B cell (primary cell): ENCODE measurements around the gene ZFP3. TPM values are rescaled to one million over a fixed set of nuclear protein-coding genes. Genes with fewer than 3 reads are reported as not detected.
A peak's percentile ranks its signal among the peaks of the same experiment; 100 is the strongest.

Experiments
- ATAC-seq: fragments of 200-7000 bp; cut with Tn5 transposase; one replicate; pipeline ENCODE4 v1.10.0; 2021; ENCODE audit warnings: low read depth, mild to moderate bottlenecking, moderate number of reproducible peaks, moderate library complexity
- CTCF ChIA-PET: fragments of 350-600 bp; sonication (Branson Sonifier 250); formaldehyde crosslinking; loops from one replicate; lab custom pipeline; 2021; ENCODE audit warnings: antibody characterized with exemption, inconsistent platforms; lab: Charles Lee
- POLR2A ChIA-PET: fragments of 350-600 bp; sonication (Branson Sonifier 250); formaldehyde crosslinking; loops from one replicate; lab custom pipeline; 2021; ENCODE audit warnings: antibody characterized with exemption; lab: Charles Lee
- DNase-seq: peaks from one replicate; pipeline ENCODE4 v3.0.0; 2013
- H2AFZ ChIP-seq: 2 replicates; pipeline ENCODE4 v1.6.1; 2012; ENCODE audit warnings: mild to moderate bottlenecking, low read depth, low read length; ENCODE audit not compliant: insufficient read depth, poor library complexity, severe bottlenecking
- H3K27ac ChIP-seq, 2 donors: 1 replicate in 1 of 2; 2 replicates in 1 of 2; pipeline ENCODE4 v1.5.1; 2012 to 2013; ENCODE audit warnings: low read length in 2 of 2, mild to moderate bottlenecking in 2 of 2, moderate library complexity in 1 of 2
- H3K27me3 ChIP-seq, 4 experiments: fragments of 200-600 bp in 1 of 4; sonication (generic) in 1 of 4; replicated peaks in 1 of 4; 1 replicate in 2 of 4; 2 replicates in 2 of 4; pipeline versions ENCODE4 v1.6.1 to v1.7.0; 2013 to 2016; ENCODE audit warnings: low read length in 3 of 4, mild to moderate bottlenecking in 2 of 4, mixed read lengths in 1 of 4, moderate library complexity in 1 of 4; ENCODE audit not compliant: insufficient read depth in 4 of 4, control insufficient read depth in 3 of 4; ENCODE audit errors: control extremely low read depth in 1 of 4
- H3K36me3 ChIP-seq, 2 experiments: replicated peaks in 1 of 2; 1 replicate in 1 of 2; 2 replicates in 1 of 2; pipeline versions ENCODE4 v1.6.1 to v1.7.1; 2013; ENCODE audit warnings: low read length in 1 of 2; ENCODE audit not compliant: insufficient read depth in 2 of 2, control insufficient read depth in 1 of 2; ENCODE audit errors: control extremely low read depth in 1 of 2, extremely low read depth in 1 of 2
- H3K4me1 ChIP-seq, 2 donors: fragments of 200-600 bp in 1 of 2; sonication (generic) in 1 of 2; 1 replicate in 1 of 2; 2 replicates in 1 of 2; pipeline versions ENCODE4 v1.5.1 to v1.6.1; 2013 to 2017; ENCODE audit warnings: low read length in 2 of 2; ENCODE audit not compliant: control insufficient read depth in 2 of 2, insufficient read depth in 2 of 2
- H3K4me2 ChIP-seq: replicated peaks from 2 replicates; pipeline ENCODE3; 2012; ENCODE audit warnings: mild to moderate bottlenecking, low read depth, low read length; ENCODE audit not compliant: poor library complexity, severe bottlenecking
- H3K4me3 ChIP-seq, 5 experiments: fragments of 200-600 bp in 1 of 5; sonication (generic) in 1 of 5; 1 replicate in 3 of 5; 2 replicates in 2 of 5; pipeline versions ENCODE4 v1.5.1 to v1.7.0; 2011 to 2016; ENCODE audit warnings: low read length in 4 of 5, mild to moderate bottlenecking in 4 of 5, low read depth in 2 of 5, control low read depth in 1 of 5, moderate library complexity in 1 of 5; ENCODE audit not compliant: insufficient read depth in 1 of 5; ENCODE audit errors: control extremely low read depth in 1 of 5, extremely low read depth in 1 of 5
- H3K79me2 ChIP-seq: fragments of 200-600 bp; sonication (generic); one replicate; pipeline ENCODE4 v1.6.0; 2016; ENCODE audit warnings: low read length; ENCODE audit not compliant: control insufficient read depth, insufficient read depth
- H3K9ac ChIP-seq: fragments of 200-600 bp; sonication (generic); 2 replicates; pipeline ENCODE4 v1.6.1; 2017; ENCODE audit warnings: mild to moderate bottlenecking, low read length, moderate library complexity
- H3K9me3 ChIP-seq, 3 donors: one replicate each; pipeline versions ENCODE4 v1.6.1 to v1.7.1; 2013; ENCODE audit warnings: low read length in 2 of 3; ENCODE audit not compliant: control insufficient read depth in 2 of 3, insufficient read depth in 1 of 3; ENCODE audit errors: control extremely low read depth in 1 of 3
- H4K20me1 ChIP-seq: 2 replicates; pipeline ENCODE4 v1.6.0; 2012; ENCODE audit warnings: mild to moderate bottlenecking, low read length; ENCODE audit not compliant: insufficient read depth, control insufficient read depth, poor library complexity, severe bottlenecking
- H3K27ac Mint-ChIP-seq: one replicate; pipeline ENCODE4 v1.8.0; 2021; ENCODE audit warnings: mixed read lengths
- H3K27me3 Mint-ChIP-seq: one replicate; pipeline ENCODE4 v1.8.0; 2021; ENCODE audit warnings: mixed read lengths
- H3K4me1 Mint-ChIP-seq: one replicate; pipeline ENCODE4 v1.8.0; 2021; ENCODE audit warnings: mixed read lengths
- H3K4me3 Mint-ChIP-seq: one replicate; pipeline ENCODE4 v1.8.0; 2021; ENCODE audit warnings: mixed read lengths
- H3K9me3 Mint-ChIP-seq: one replicate; pipeline ENCODE4 v1.8.0; 2022; ENCODE audit warnings: mixed read lengths; ENCODE audit not compliant: insufficient read depth
- CTCF ChIP-seq: fragments of 200-600 bp; IDR thresholded peaks from one replicate; pipeline ENCODE4 v1.8.0; 2022; ENCODE audit warnings: antibody characterized with exemption, mild to moderate bottlenecking
- EZH2 ChIP-seq: IDR thresholded peaks from 2 replicates; pipeline ENCODE4 v1.6.1; 2012; ENCODE audit warnings: borderline replicate concordance, low read depth, mild to moderate bottlenecking, moderate library complexity, low read length; ENCODE audit not compliant: insufficient read depth, poor library complexity, severe bottlenecking
- WGBS: methylation state at CpG from one replicate; pipeline ENCODE4 v1.1.5; 2013; ENCODE audit warnings: missing lambda C conversion rate; ENCODE audit not compliant: insufficient coverage; 5-methylcytosine and 5-hydroxymethylcytosine counted together
- intact Hi-C: fragments of 100-400 bp; cut with micrococcal nuclease; formaldehyde crosslinking; loops from one replicate; pipeline ENCODE4 v1.10.0; 2022
- polyA plus RNA-seq: library from polyadenylated mRNA; depleted of rRNA; stranded (reverse); fragments of >200 nt; gene quantifications from 2 replicates; pipeline ENCODE4 v1.2.3, GENCODE V29; 2012
- total RNA-seq, 2 donors: library from RNA; stranded (reverse); fragments of 120-200 nt in 1 of 2; gene quantifications; 1 replicate in 1 of 2; 2 replicates in 1 of 2; pipeline versions ENCODE4 v1.2.3 to v1.2.4, GENCODE V29; 2013 to 2022

The ZFP3 gene
- total and polyA plus RNA-seq, 2 donors (not counting 1 experiment from before 2014, with no cell fraction given) = 5.1 to 15.8 TPM

- DNase-seq = no peak
- H3K9ac ChIP-seq = no peak overlapping the region
- TF ChIP-seq EZH2 = no peak
- TF ChIP-seq CTCF = no peak
- Mint-ChIP-seq H3K4me3 (no peak overlapping the region), H3K9me3 (no peaks in the 10 kb centered on the region), H3K27ac (no peak overlapping the region), H3K27me3 (no peaks in the 10 kb centered on the region), H3K4me1 (peaks cover 17% of the 10 kb centered on the region)
- ATAC-seq = no peak
- intact Hi-C loops = no loop called here
- H3K36me3 ChIP-seq = no peaks in the 10 kb centered on the region
- no peak overlapping the region for H3K27ac ChIP-seq
- H3K9me3 ChIP-seq = peaks cover 0 to 6% (median 0%) of the 10 kb centered on the region in 3 donors
- peaks cover 0 to 8% (median 0%) of the 10 kb centered on the region in 4 experiments for H3K27me3 ChIP-seq
- H3K4me3 ChIP-seq = no peak overlapping the region
- WGBS = 100% methylated on average over 1 of the region's 1 CpG
- CTCF ChIA-PET = interaction anchor here (6.9 kb wide), 1 partner anchor 18 kb away, joined by 30 read pairs; no protein-coding TSS in a partner anchor
- H3K79me2 ChIP-seq = no peaks in the 10 kb centered on the region
- H4K20me1 ChIP-seq = no peaks in the 10 kb centered on the region
- peaks cover under 1 to 11% of the 10 kb centered on the region in 2 donors for H3K4me1 ChIP-seq
- POLR2A ChIA-PET = interaction anchor here (1.6 kb wide), 1 partner anchor 12 kb away, joined by 3 read pairs; no protein-coding TSS in a partner anchor
- no peak overlapping the region for H2AFZ ChIP-seq
- no peak overlapping the region for H3K4me2 ChIP-seq
Measured at GRCh38 chr17:5043524-5043923, 34.7 kb upstream of the ZFP3 start.

GRCh38 chr17:5044630-5045029 is 33.6 kb upstream of the ZFP3 start:
- H3K4me1 Mint-ChIP-seq = peaks cover 25% of the 10 kb centered on the region
- H3K79me2 ChIP-seq = no peaks in the 10 kb centered on the region
- peaks cover 0 to 8% (median 0%) of the 10 kb centered on the region in 4 experiments for H3K27me3 ChIP-seq
- peak overlapping the region; percentile 65 for H3K27ac Mint-ChIP-seq
- no peak overlapping the region for H3K27ac ChIP-seq
- H3K27me3 Mint-ChIP-seq = no peaks in the 10 kb centered on the region
- H3K4me3 Mint-ChIP-seq = no peak overlapping the region
- no peak overlapping the region for H3K4me2 ChIP-seq
- no peak overlapping the region for H3K9ac ChIP-seq
- no peaks in the 10 kb centered on the region for H3K9me3 Mint-ChIP-seq
- no peaks in the 10 kb centered on the region for H4K20me1 ChIP-seq
- WGBS = 92% methylated on average over 2 of the region's 5 CpGs
- H3K4me3 ChIP-seq = no peak overlapping the region
- peaks cover 0 to 6% (median 0%) of the 10 kb centered on the region in 3 donors for H3K9me3 ChIP-seq
- ATAC-seq (no peak), DNase-seq (no peak)
- H2AFZ ChIP-seq = no peak overlapping the region
- H3K36me3 ChIP-seq = no peaks in the 10 kb centered on the region
- intact Hi-C loops = no loop called here
- H3K4me1 ChIP-seq = peaks cover 9 to 22% of the 10 kb centered on the region in 2 donors
- ChIA-PET CTCF (interaction anchor here (0.9 to 6.9 kb wide), 2 partner anchors 17 to 142 kb away, joined by 4 to 30 read pairs; partner anchors contain the start of gene CHRNE), POLR2A (interaction anchor here (0.6 to 1.6 kb wide), 2 partner anchors 13 to 379 kb away, joined by 3 read pairs; no protein-coding TSS in a partner anchor)
- no peak for TF ChIP-seq CTCF
- no peak for TF ChIP-seq EZH2
